ENCODE results near the gene TNNI2. TPM values are rescaled to one million over a fixed set of nuclear protein-coding genes. Genes with fewer than 3 reads are reported as not detected.

Gene TNNI2
- total RNA-seq, 1 experiment from 2014 or later: not detected

DNA sequence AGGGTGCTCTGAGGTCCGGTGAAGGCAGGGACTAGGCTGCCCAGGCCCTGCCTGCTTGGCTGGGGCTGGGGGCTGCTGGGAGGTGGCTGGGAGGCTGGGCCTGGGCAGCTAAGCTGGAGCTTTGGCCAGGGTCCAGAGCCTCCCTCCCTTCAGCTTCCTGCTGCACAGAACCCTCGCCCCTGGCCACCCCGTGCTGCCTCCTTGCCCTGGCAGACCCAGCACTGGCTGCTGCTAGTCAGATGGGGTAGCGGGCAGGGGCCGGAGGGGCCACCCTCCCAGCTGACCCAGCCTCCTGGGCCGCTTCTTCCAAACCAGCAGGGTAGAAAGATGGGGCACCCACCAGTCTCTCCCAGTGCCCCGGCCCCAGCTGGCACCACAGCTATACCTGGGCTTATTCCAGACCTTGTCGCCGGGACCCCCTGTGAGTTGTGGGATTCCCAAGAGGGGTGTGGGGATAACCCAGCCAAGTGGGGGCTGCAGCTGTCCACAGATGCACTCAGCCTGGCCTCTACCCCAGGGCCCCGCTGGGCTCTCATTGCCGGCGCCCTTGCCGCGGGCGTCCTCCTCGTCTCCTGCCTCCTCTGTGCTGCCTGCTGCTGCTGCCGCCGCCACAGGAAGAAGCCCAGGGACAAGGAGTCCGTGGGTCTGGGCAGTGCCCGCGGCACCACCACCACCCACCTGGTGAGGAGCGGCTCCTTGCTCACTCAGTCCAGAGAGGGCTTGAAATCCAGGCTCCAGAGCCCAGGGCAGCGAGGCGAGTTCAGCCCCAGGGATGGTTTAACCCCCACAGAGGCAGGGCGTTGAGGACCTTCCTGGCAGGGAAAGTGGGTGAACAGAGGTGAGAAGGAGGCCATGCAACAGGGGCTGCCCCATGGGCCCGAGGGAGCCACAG lies 3.8 kb upstream of the TNNI2 start, which contains the start of gene SYT8:
TSS of gene SYT8 (plus strand) at position 212 of the 892 bp plus-strand sequence. CDS start at position 328, 116 bp downstream.
- H3K79me1 ChIP-seq (ENCODE audit: insufficient read depth, low read depth, low read length, poor library complexity, severe bottlenecking): no peaks in the 10 kb centered on the region
- H2BK20ac ChIP-seq (ENCODE audit: low read depth, low read length, poor library complexity, severe bottlenecking): no peak within 1 kb of the TSS
- H4K91ac ChIP-seq (ENCODE audit: insufficient read length, low read depth, low read length): no peak within 1 kb of the TSS
- no peak within 1 kb of the TSS for H3K4me2 ChIP-seq (ENCODE audit: insufficient read depth, insufficient read length, low read length)
- no peak within 1 kb of the TSS for H2BK120ac ChIP-seq (ENCODE audit: low read depth, low read length, poor library complexity, severe bottlenecking)
- Mint-ChIP-seq H3K4me3 (no peak within 1 kb of the TSS), H3K27ac (peak within 1 kb of the TSS in 2 of 3 experiments; percentile 20 to 67; a peak in 1 of 7 replicates), H3K4me1 (peaks cover 3 to 9% of the 10 kb centered on the region in 2 experiments; a peak in 3 of 4 replicates), H3K9me3 (no peaks in the 10 kb centered on the region; a peak in 1 of 5 replicates), H3K36me3 (ENCODE audit: insufficient read depth in 1 of 3, low read depth in 3 of 3) (no peaks in the 10 kb centered on the region), H3K27me3 (ENCODE audit: low read depth) (peaks cover 18% of the 10 kb centered on the region)
- no peaks in the 10 kb centered on the region for H3K27me3 ChIP-seq (ENCODE audit: insufficient read depth, low read length)
- H3K9me3 ChIP-seq (ENCODE audit: control insufficient read depth, low read depth, low read length): no peaks in the 10 kb centered on the region
- H2AFZ ChIP-seq (ENCODE audit: low read length): no peak within 1 kb of the TSS
- H3T11ph ChIP-seq (ENCODE audit: low read length): no peak within 1 kb of the TSS
- no peak within 1 kb of the TSS for H4K8ac ChIP-seq (replicated peaks; ENCODE audit: insufficient read length, low read depth, low read length)
- H3K4me1 ChIP-seq (ENCODE audit: insufficient read depth, low read length): no peaks in the 10 kb centered on the region
- H3K23ac ChIP-seq (ENCODE audit: insufficient read length, low read depth, low read length): no peak within 1 kb of the TSS
- H3K23me2 ChIP-seq (ENCODE audit: insufficient read length, low read depth, low read length, poor library complexity, severe bottlenecking): peaks cover 3% of the 10 kb centered on the region
- H3K79me2 ChIP-seq (ENCODE audit: insufficient read depth, low read length): no peaks in the 10 kb centered on the region
- WGBS (ENCODE audit: extremely low coverage, insufficient read length, low lambda C conversion rate): no CpG with 5 or more reads among the region's 26 CpGs
- H4K20me1 ChIP-seq (ENCODE audit: control insufficient read depth, insufficient read depth, insufficient read length): no peaks in the 10 kb centered on the region
- no peak within 1 kb of the TSS for H3K27ac ChIP-seq (ENCODE audit: insufficient read length, low read depth, low read length)
- H2BK12ac ChIP-seq (ENCODE audit: insufficient read length, low read depth, low read length): no peak within 1 kb of the TSS
- H3K9ac ChIP-seq (ENCODE audit: extremely low read depth, insufficient read length, low read length): no peak within 1 kb of the TSS
- H3K56ac ChIP-seq (ENCODE audit: insufficient read length, low read depth, low read length): no peak within 1 kb of the TSS
- no peak within 1 kb of the TSS; the same call in 1 of the 2 replicates for H3K14ac ChIP-seq (ENCODE audit: insufficient read depth, low read length)
- TF ChIP-seq, protein P1, sequence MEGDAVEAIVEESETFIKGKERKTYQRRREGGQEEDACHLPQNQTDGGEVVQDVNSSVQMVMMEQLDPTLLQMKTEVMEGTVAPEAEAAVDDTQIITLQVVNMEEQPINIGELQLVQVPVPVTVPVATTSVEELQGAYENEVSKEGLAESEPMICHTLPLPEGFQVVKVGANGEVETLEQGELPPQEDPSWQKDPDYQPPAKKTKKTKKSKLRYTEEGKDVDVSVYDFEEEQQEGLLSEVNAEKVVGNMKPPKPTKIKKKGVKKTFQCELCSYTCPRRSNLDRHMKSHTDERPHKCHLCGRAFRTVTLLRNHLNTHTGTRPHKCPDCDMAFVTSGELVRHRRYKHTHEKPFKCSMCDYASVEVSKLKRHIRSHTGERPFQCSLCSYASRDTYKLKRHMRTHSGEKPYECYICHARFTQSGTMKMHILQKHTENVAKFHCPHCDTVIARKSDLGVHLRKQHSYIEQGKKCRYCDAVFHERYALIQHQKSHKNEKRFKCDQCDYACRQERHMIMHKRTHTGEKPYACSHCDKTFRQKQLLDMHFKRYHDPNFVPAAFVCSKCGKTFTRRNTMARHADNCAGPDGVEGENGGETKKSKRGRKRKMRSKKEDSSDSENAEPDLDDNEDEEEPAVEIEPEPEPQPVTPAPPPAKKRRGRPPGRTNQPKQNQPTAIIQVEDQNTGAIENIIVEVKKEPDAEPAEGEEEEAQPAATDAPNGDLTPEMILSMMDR (conservative IDR thresholded peaks at IDR 0.05): no peak
- no peak within 1 kb of the TSS for H3K4ac ChIP-seq (ENCODE audit: low read depth, low read length)
- H2AK5ac ChIP-seq (ENCODE audit: insufficient read length, low read length): no peak within 1 kb of the TSS
- no peak within 1 kb of the TSS for H4K5ac ChIP-seq (ENCODE audit: insufficient read length, low read depth, low read length)
- DNase-seq: no peak
- H3K18ac ChIP-seq (ENCODE audit: insufficient read length, low read depth, low read length): no peak within 1 kb of the TSS
- H2BK5ac ChIP-seq (ENCODE audit: insufficient read length, low read length): no peak within 1 kb of the TSS
- H2BK15ac ChIP-seq (ENCODE audit: low read depth, low read length): no peak within 1 kb of the TSS

Data from H9 (cell line).